Endothelial cell of umbilical vein (primary cell): ENCODE results near the gene MYH15. TPM values are rescaled to one million over a fixed set of nuclear protein-coding genes. Genes with fewer than 3 reads are reported as not detected.

ENCODE experiments used
- BruUV-seq: library from RNA; stranded (reverse); fragments of 400-500 nt; replicated peaks from 2 replicates; lab custom pipeline; 2021; lab: Mats Ljungman, UMichigan
- CTCF ChIA-PET: fragments of 300-600, 350-600 bp; sonication (Branson Sonifier 250); formaldehyde crosslinking; loops from one replicate; lab custom pipeline; 2021; ENCODE audit warnings: antibody characterized with exemption, inconsistent platforms; lab: Charles Lee
- POLR2A ChIA-PET: fragments of 300-600, 350-600 bp; sonication (Branson Sonifier 250); formaldehyde crosslinking; loops from one replicate; lab custom pipeline; 2021; ENCODE audit warnings: antibody characterized with exemption, inconsistent platforms; lab: Charles Lee
- DNase-seq: peaks from one replicate; pipeline ENCODE4 v3.0.0-alpha.2; 2011; ENCODE audit warnings: low read depth, low spot score
- FAIRE-seq: peaks from 2 replicates; lab custom pipeline; 2011; peaks lifted over from hg19 to GRCh38; lab: Jason Lieb, UNC
- H2AFZ ChIP-seq: 2 replicates; pipeline ENCODE4 v1.6.0; 2012; ENCODE audit warnings: low read depth, low read length, control low read depth, inconsistent platforms
- H3K27ac ChIP-seq: 2 replicates; pipeline ENCODE4 v1.5.1; 2011; ENCODE audit warnings: low read depth, mild to moderate bottlenecking, control low read depth, low read length, moderate library complexity; ENCODE audit not compliant: insufficient read depth
- H3K27me3 ChIP-seq, 2 experiments: 2 replicates each; pipeline versions ENCODE4 v1.6.0 to v1.6.1; 2011; ENCODE audit warnings: low read length in 2 of 2, mixed read lengths in 1 of 2; ENCODE audit not compliant: control insufficient read depth in 2 of 2, insufficient read depth in 2 of 2
- H3K36me3 ChIP-seq, 2 experiments: 2 replicates in 1 of 2; 3 replicates in 1 of 2; pipeline ENCODE4 v1.5.1; 2011; ENCODE audit warnings: low read length in 2 of 2, mild to moderate bottlenecking in 1 of 2, moderate library complexity in 1 of 2; ENCODE audit not compliant: control insufficient read depth in 2 of 2, insufficient read depth in 2 of 2; ENCODE audit errors: extremely low read depth in 1 of 2
- H3K4me1 ChIP-seq: 3 replicates; pipeline ENCODE4 v1.5.1; 2011; ENCODE audit warnings: mild to moderate bottlenecking, low read length; ENCODE audit not compliant: control insufficient read depth, insufficient read depth; ENCODE audit errors: extremely low read depth
- H3K4me2 ChIP-seq: 2 replicates; pipeline ENCODE4 v1.6.1; 2011; ENCODE audit warnings: low read length, control low read depth, mixed read lengths; ENCODE audit not compliant: insufficient read depth
- H3K4me3 ChIP-seq, 3 experiments: fragments of 200-600 bp in 1 of 3; sonication (generic), shearing (Covaris generic) in 1 of 3; replicated peaks in 1 of 3; 2 replicates each; pipeline ENCODE4 v1.5.1; 2011 to 2016; ENCODE audit warnings: control low read depth in 3 of 3, low read length in 3 of 3, mild to moderate bottlenecking in 2 of 3, inconsistent platforms in 1 of 3, low read depth in 1 of 3, moderate library complexity in 1 of 3; ENCODE audit not compliant: insufficient read depth in 1 of 3
- H3K79me2 ChIP-seq: 2 replicates; pipeline ENCODE4 v1.6.0; 2012; ENCODE audit warnings: low read length, inconsistent platforms; ENCODE audit not compliant: control insufficient read depth, insufficient read depth
- H3K9ac ChIP-seq: replicated peaks from 2 replicates; pipeline ENCODE3; 2011; ENCODE audit warnings: low read length, control low read depth; ENCODE audit not compliant: insufficient read depth; ENCODE audit errors: extremely low read depth
- H3K9me1 ChIP-seq: replicated peaks from 3 replicates; pipeline ENCODE4 v1.6.0; 2011; ENCODE audit warnings: mild to moderate bottlenecking, low read length; ENCODE audit not compliant: control insufficient read depth, insufficient read depth; ENCODE audit errors: extremely low read depth
- H3K9me3 ChIP-seq: replicated peaks from 2 replicates; pipeline ENCODE4 v1.5.1; 2012; ENCODE audit warnings: low read length, inconsistent platforms; ENCODE audit not compliant: control insufficient read depth, insufficient read depth
- H4K20me1 ChIP-seq: replicated peaks from 2 replicates; pipeline ENCODE3; 2011; ENCODE audit warnings: mild to moderate bottlenecking, low read length; ENCODE audit not compliant: control insufficient read depth, insufficient read depth; ENCODE audit errors: extremely low read depth
- EZH2 ChIP-seq: IDR thresholded peaks from 2 replicates; pipeline ENCODE4 v1.6.1; 2012; ENCODE audit warnings: borderline replicate concordance, low read depth, mild to moderate bottlenecking, moderate library complexity, low read length, inconsistent platforms; ENCODE audit not compliant: severe bottlenecking
- FOS ChIP-seq: IDR thresholded peaks from 2 replicates; pipeline ENCODE4 v1.6.1; 2011; ENCODE audit warnings: mild to moderate bottlenecking, low read length, moderate library complexity, borderline replicate concordance; ENCODE audit not compliant: insufficient read depth
- GATA2 ChIP-seq: IDR thresholded peaks from 2 replicates; pipeline ENCODE4 v1.7.0; 2011; ENCODE audit warnings: low read depth, mild to moderate bottlenecking, moderate library complexity, mixed read lengths, low read length; ENCODE audit not compliant: insufficient read length, insufficient read depth
- JUN ChIP-seq: IDR thresholded peaks from 2 replicates; pipeline ENCODE4 v1.6.1; 2011; ENCODE audit warnings: borderline replicate concordance, low read depth; ENCODE audit not compliant: insufficient read length, insufficient read depth
- MYC ChIP-seq: IDR thresholded peaks from one replicate; pipeline ENCODE4 v1.6.1; 2011; ENCODE audit warnings: mild to moderate bottlenecking, low read depth, low read length
- POLR2A ChIP-seq: IDR thresholded peaks from 2 replicates; pipeline ENCODE4 v1.6.1; 2012; ENCODE audit warnings: low read depth, mild to moderate bottlenecking, control low read depth, low read length
- POLR2AphosphoS5 ChIP-seq: IDR thresholded peaks from 2 replicates; pipeline ENCODE4 v1.6.1; 2012; ENCODE audit warnings: low read depth, mild to moderate bottlenecking, control low read depth, low read length, moderate library complexity; ENCODE audit not compliant: insufficient read depth
- dilution Hi-C: fragments of 300-500 bp; cut with MboI; formaldehyde crosslinking; loops from one replicate; pipeline ENCODE4 v1.15.0; 2019; ENCODE audit warnings: low sequenced_read_pairs; ENCODE audit not compliant: extremely low pct_ligation_motif_present
- intact Hi-C: fragments of 100-400 bp; cut with micrococcal nuclease; formaldehyde crosslinking; loops from one replicate; pipeline ENCODE4 v1.10.0; 2022
- polyA plus RNA-seq, 4 experiments: library from polyadenylated mRNA; depleted of rRNA in 3 of 4; stranded (reverse) in 3 of 4; unstranded in 1 of 4; fragments of >200 nt; gene quantifications; 2 replicates each; pipeline versions ENCODE4 v1.2.1 to v1.2.3, GENCODE V29; 2011 to 2012; ENCODE audit warnings: missing spikeins in 1 of 4
- total RNA-seq: library from RNA; stranded (reverse); gene quantifications from 2 replicates; pipeline ENCODE4 v1.2.3, GENCODE V29; 2021
- TF ChIP-seq, protein P1 (sequence below): IDR thresholded peaks from 2 replicates; pipeline ENCODE4 v1.6.1; 2011; ENCODE audit not compliant: insufficient read depth, insufficient read length
- TF ChIP-seq, protein P2 (sequence below), 2 donors: IDR thresholded peaks; 1 replicate in 1 of 2; 2 replicates in 1 of 2; pipeline ENCODE4 v1.5.1; 2011; ENCODE audit warnings: low read length in 2 of 2, mild to moderate bottlenecking in 2 of 2, moderate library complexity in 2 of 2, control low read depth in 1 of 2, inconsistent platforms in 1 of 2, low read depth in 1 of 2; ENCODE audit not compliant: insufficient read depth in 1 of 2; ENCODE audit errors: extremely low read depth in 1 of 2

The MYH15 gene
- total and polyA plus RNA-seq, 2 donors (not counting 3 experiments of a cell fraction or from before 2014, with no cell fraction given), result 0.27 TPM; not detected in 1

DNA sequence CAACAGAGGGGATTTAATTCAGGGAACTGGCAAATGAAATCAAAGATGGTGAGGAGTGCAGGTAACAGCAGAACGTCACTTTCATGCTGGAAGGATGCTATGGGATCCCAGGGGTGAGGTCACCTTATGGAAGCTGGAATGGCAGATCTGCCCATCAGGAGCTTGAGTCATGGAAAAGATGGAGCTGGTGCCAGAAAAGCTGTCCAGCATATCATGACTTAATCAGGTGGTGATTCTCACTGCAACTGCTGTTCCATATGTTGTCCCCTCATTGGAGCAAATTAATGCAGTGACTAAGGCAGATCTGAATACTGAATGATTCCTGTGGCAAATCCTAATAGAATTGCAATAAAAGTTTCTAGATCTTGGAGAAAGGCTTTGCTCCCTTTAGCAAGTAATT lies 175.7 kb downstream of the MYH15 start:
- Histone ChIP-seq H3K36me3 (no peaks in the 10 kb centered on the region), H3K4me3 (no peak overlapping the region), H3K27me3 (no peaks in the 10 kb centered on the region), H3K4me1 (no peaks in the 10 kb centered on the region), H3K9me3 (no peaks in the 10 kb centered on the region), H3K27ac (no peak overlapping the region), H3K4me2 (no peak overlapping the region), H3K9me1 (no peaks in the 10 kb centered on the region), H2AFZ (no peak overlapping the region), H4K20me1 (no peaks in the 10 kb centered on the region), H3K79me2 (no peaks in the 10 kb centered on the region), H3K9ac (no peak overlapping the region)
- no peak for TF ChIP-seq MYC
- no peak for TF ChIP-seq FOS
- TF ChIP-seq JUN, result no peak
- TF ChIP-seq POLR2AphosphoS5, result no peak
- TF ChIP-seq, protein P1, sequence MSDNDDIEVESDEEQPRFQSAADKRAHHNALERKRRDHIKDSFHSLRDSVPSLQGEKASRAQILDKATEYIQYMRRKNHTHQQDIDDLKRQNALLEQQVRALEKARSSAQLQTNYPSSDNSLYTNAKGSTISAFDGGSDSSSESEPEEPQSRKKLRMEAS, result no peak
- no peak for TF ChIP-seq POLR2A
- no peak for TF ChIP-seq GATA2
- BruUV-seq, result no TSS peak
- ChIA-PET CTCF (no interaction called here), POLR2A (no interaction called here)
- no peak for FAIRE-seq
- no peak for DNase-seq
- dilution Hi-C loops, result no loop called here
- intact Hi-C loops, result no loop called here

DNA sequence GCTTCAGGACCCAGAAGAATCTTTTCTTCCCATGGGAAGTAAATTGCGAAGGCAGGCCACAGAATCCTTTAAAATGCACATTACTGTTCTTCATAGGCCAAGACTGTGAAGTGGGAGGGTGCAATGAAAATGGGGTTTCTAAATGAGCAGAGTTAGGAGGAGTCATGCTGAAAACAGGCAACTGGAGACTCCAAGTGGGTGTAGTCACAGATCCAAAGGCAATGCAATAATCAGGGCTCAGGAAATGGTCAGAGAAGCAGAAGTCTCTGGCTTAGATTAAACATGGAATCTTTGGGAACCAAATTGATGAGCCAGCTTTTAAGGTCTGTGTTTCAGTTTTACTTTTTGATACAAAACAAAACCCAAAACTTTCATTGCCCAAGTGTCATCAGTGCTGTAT lies 176.4 kb downstream of the MYH15 start:
- no peak overlapping the region for H2AFZ ChIP-seq
- no peaks in the 10 kb centered on the region for H3K79me2 ChIP-seq
- H3K4me2 ChIP-seq, result no peak overlapping the region
- no peak overlapping the region for H3K9ac ChIP-seq
- no peaks in the 10 kb centered on the region for H3K27me3 ChIP-seq
- intact Hi-C loops (no loop called here), dilution Hi-C loops (no loop called here)
- no peaks in the 10 kb centered on the region for H3K36me3 ChIP-seq
- DNase-seq, result no peak
- BruUV-seq, result no TSS peak
- ChIA-PET CTCF (interaction anchor here (0.7 to 0.9 kb wide), 2 partner anchors 19 to 143 kb away, joined by 3 read pairs; no protein-coding TSS in a partner anchor), POLR2A (no interaction called here)
- no peaks in the 10 kb centered on the region for H3K9me1 ChIP-seq
- H3K4me1 ChIP-seq, result no peaks in the 10 kb centered on the region
- H3K27ac ChIP-seq, result no peak overlapping the region
- FAIRE-seq, result no peak
- no peaks in the 10 kb centered on the region for H3K9me3 ChIP-seq
- H3K4me3 ChIP-seq, result no peak overlapping the region
- TF ChIP-seq GATA2, result no peak
- TF ChIP-seq EZH2, result no peak
- TF ChIP-seq, protein P2, sequence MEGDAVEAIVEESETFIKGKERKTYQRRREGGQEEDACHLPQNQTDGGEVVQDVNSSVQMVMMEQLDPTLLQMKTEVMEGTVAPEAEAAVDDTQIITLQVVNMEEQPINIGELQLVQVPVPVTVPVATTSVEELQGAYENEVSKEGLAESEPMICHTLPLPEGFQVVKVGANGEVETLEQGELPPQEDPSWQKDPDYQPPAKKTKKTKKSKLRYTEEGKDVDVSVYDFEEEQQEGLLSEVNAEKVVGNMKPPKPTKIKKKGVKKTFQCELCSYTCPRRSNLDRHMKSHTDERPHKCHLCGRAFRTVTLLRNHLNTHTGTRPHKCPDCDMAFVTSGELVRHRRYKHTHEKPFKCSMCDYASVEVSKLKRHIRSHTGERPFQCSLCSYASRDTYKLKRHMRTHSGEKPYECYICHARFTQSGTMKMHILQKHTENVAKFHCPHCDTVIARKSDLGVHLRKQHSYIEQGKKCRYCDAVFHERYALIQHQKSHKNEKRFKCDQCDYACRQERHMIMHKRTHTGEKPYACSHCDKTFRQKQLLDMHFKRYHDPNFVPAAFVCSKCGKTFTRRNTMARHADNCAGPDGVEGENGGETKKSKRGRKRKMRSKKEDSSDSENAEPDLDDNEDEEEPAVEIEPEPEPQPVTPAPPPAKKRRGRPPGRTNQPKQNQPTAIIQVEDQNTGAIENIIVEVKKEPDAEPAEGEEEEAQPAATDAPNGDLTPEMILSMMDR (IDR thresholded peaks at IDR 0.05; ENCODE audit: extremely low read depth in 1 of 2, insufficient read depth in 1 of 2, low read depth in 1 of 2, low read length in 2 of 2), result no peak
- TF ChIP-seq POLR2AphosphoS5, result no peak
- TF ChIP-seq JUN, result no peak
- no peak for TF ChIP-seq POLR2A
- TF ChIP-seq, protein P1, result no peak
- TF ChIP-seq FOS, result no peak
- TF ChIP-seq MYC, result no peak
- no peaks in the 10 kb centered on the region for H4K20me1 ChIP-seq
